ENCODE data around the gene EXOSC3. TPM values are rescaled to one million over a fixed set of nuclear protein-coding genes. Genes with fewer than 3 reads are reported as not detected.

EXOSC3 gene
- total and polyA plus RNA-seq, 2 of the 8 experiments (the other 6 are each of a cell fraction or from before 2014, with no cell fraction given), result 46.7 to 73.4 TPM

- no peak for DNase-seq (ENCODE audit: low read depth in 1 of 2, low spot score in 2 of 2)
- POLR2A ChIA-PET (ENCODE audit: partially characterized antibody), result interaction anchor here (1.2 kb wide), 1 partner anchor 68 kb away, joined by 3 read pairs; the partner anchor contains the start of gene DCAF10
- H3K79me1 ChIP-seq (ENCODE audit: low read depth, low read length), result no peaks in the 10 kb centered on the region
- H2BK5ac ChIP-seq (ENCODE audit: low read depth, low read length), result no peak overlapping the region
- 93% methylated on average over 10 of the region's 10 CpGs; no CpG with 5 or more reads in 1 of the 2 experiments for WGBS, 2 experiments (ENCODE audit: extremely low coverage in 1 of 2, insufficient coverage in 1 of 2, insufficient read length in 1 of 2, insufficient replicate concordance in 2 of 2, low coverage in 1 of 2, low lambda C conversion rate in 2 of 2, missing lambda C conversion rate in 1 of 2)
- peak overlapping the region; percentile 25 for H3K4ac ChIP-seq (replicated peaks; ENCODE audit: insufficient read length, low read depth, low read length)
- no peak overlapping the region for H2AK5ac ChIP-seq (ENCODE audit: low read depth, low read length)
- H3K23ac ChIP-seq (ENCODE audit: insufficient read length), result no peak overlapping the region
- no peaks in the 10 kb centered on the region for H3K9me3 ChIP-seq (ENCODE audit: insufficient read depth in 2 of 2, low read depth in 1 of 2, low read length in 1 of 2)
- H3K18ac ChIP-seq (ENCODE audit: extremely low read depth, low read length), result no peak overlapping the region; the same call in 1 of the 2 replicates
- no peak overlapping the region for H3K27ac ChIP-seq (ENCODE audit: low read depth, low read length)
- no peaks in the 10 kb centered on the region for H3K27me3 ChIP-seq (replicated peaks in 1 of 4; ENCODE audit: control insufficient read depth in 3 of 4, extremely low read depth in 1 of 4, insufficient read depth in 3 of 4, low read length in 3 of 4)
- no peak overlapping the region for H2AFZ ChIP-seq (ENCODE audit: low read length)
- no peak overlapping the region for H4K8ac ChIP-seq (ENCODE audit: extremely low read depth, insufficient read depth, low read length)
- H4K91ac ChIP-seq (replicated peaks; ENCODE audit: insufficient read length, low read length), result no peak overlapping the region
- H3K56ac ChIP-seq (replicated peaks; ENCODE audit: insufficient read length, low read depth, low read length), result no peak overlapping the region
- H3K23me2 ChIP-seq (ENCODE audit: low read depth, low read length), result peaks cover 1% of the 10 kb centered on the region; the same call in 1 of the 2 replicates
- no peak overlapping the region for H3K4me3 ChIP-seq (ENCODE audit: extremely low read depth in 1 of 4, insufficient read depth in 2 of 4, low read depth in 3 of 4, low read length in 4 of 4)
- H3K36me3 ChIP-seq (ENCODE audit: control insufficient read depth in 2 of 4, insufficient read depth in 4 of 4, low read length in 3 of 4), result no peaks in the 10 kb centered on the region
- no peak overlapping the region for H3K9ac ChIP-seq (replicated peaks in 1 of 4; ENCODE audit: extremely low read depth in 1 of 4, low read depth in 3 of 4, low read length in 3 of 4)
- CTCF ChIA-PET (ENCODE audit: partially characterized antibody), result interaction anchor here (0.9 to 1.7 kb wide), 3 partner anchors 14 to 26 kb away, joined by 3 to 5 read pairs (median 3); no protein-coding TSS in a partner anchor
- no peak overlapping the region for H2BK12ac ChIP-seq (ENCODE audit: low read depth, low read length)
- TF ChIP-seq PHF8 (conservative IDR thresholded peaks at IDR 0.05; ENCODE audit: low read depth, low read length) (no peak), TBP (IDR thresholded peaks at IDR 0.05; ENCODE audit: low read depth, low read length) (no peak), E2F6 (IDR thresholded peaks at IDR 0.05) (no peak), POU5F1 (IDR thresholded peaks at IDR 0.05; ENCODE audit: low read depth, low read length) (no peak), CBX5 (IDR thresholded peaks at IDR 0.05; ENCODE audit: low read depth, low read length) (no peak), HDAC2 (IDR thresholded peaks at IDR 0.05; ENCODE audit: borderline replicate concordance in 1 of 2, low read depth in 2 of 2, low read length in 2 of 2) (no peak), RBBP5 (IDR thresholded peaks at IDR 0.05; ENCODE audit: borderline replicate concordance, low read depth, low read length) (no peak)
- no peak overlapping the region for H4K5ac ChIP-seq (ENCODE audit: insufficient read length, low read depth, low read length)
- FAIRE-seq, result no peak
- no peak overlapping the region for H2BK120ac ChIP-seq (replicated peaks; ENCODE audit: low read depth, low read length)
- H3K14ac ChIP-seq (ENCODE audit: insufficient read length), result no peak overlapping the region
- H3K4me1 ChIP-seq (replicated peaks in 1 of 4; ENCODE audit: control insufficient read depth in 3 of 4, insufficient read depth in 4 of 4, low read length in 3 of 4), result peaks cover 0 to 14% (median 3%) of the 10 kb centered on the region in 4 experiments; a peak in 4 of 7 replicates
- no peak overlapping the region for H3K4me2 ChIP-seq (ENCODE audit: insufficient read depth in 1 of 2, low read depth in 2 of 2, low read length in 2 of 2)
- H2BK15ac ChIP-seq (ENCODE audit: low read length), result no peak overlapping the region
- no peak overlapping the region for H2BK20ac ChIP-seq (ENCODE audit: low read length)
- H3K79me2 ChIP-seq (ENCODE audit: control insufficient read depth in 1 of 2, insufficient read depth in 2 of 2, low read length in 2 of 2), result no peaks in the 10 kb centered on the region
- H4K20me1 ChIP-seq (replicated peaks in 1 of 2; ENCODE audit: control insufficient read depth in 1 of 2, insufficient read depth in 2 of 2, low read length in 2 of 2), result no peaks in the 10 kb centered on the region
Measured at GRCh38 chr9:37732086-37732741, 52.6 kb downstream of the EXOSC3 start.
